OCI-LY1 (cell line): Measurements from ENCODE around the gene SSH2.

ENCODE experiments used
- H2AFZ ChIP-seq: fragments of 200-600 bp; sonication (generic), shearing (Covaris generic); 2 replicates; pipeline ENCODE4 v1.6.0; 2014; ENCODE audit warnings: antibody characterized with exemption, mild to moderate bottlenecking, low read length
- H3F3A ChIP-seq: fragments of 200-600 bp; sonication (generic), shearing (Covaris generic); 2 replicates; pipeline ENCODE4 v1.6.0; 2014; ENCODE audit warnings: mild to moderate bottlenecking, antibody characterized with exemption, low read length, moderate library complexity; ENCODE audit not compliant: insufficient read depth
- H3K27ac ChIP-seq: fragments of 200-600 bp; sonication (generic); 2 replicates; pipeline ENCODE4 v1.5.1; 2014; ENCODE audit warnings: low read length, mixed run types, mild to moderate bottlenecking, low read depth; ENCODE audit not compliant: poor library complexity, severe bottlenecking
- H3K27me3 ChIP-seq: fragments of 200-600 bp; sonication (generic); 2 replicates; pipeline ENCODE4 v1.6.0; 2014; ENCODE audit warnings: antibody characterized with exemption, mild to moderate bottlenecking, low read length, moderate library complexity; ENCODE audit not compliant: insufficient read depth
- H3K36me3 ChIP-seq: fragments of 200-600 bp; sonication (generic); 2 replicates; pipeline ENCODE4 v1.6.1; 2014; ENCODE audit warnings: mild to moderate bottlenecking, antibody characterized with exemption, low read length, moderate library complexity, mixed read lengths; ENCODE audit not compliant: insufficient read depth
- H3K4me1 ChIP-seq: fragments of 200-600 bp; sonication (generic); 2 replicates; pipeline ENCODE4 v1.5.1; 2014; ENCODE audit warnings: mild to moderate bottlenecking, low read length, moderate library complexity; ENCODE audit not compliant: insufficient read depth, severe bottlenecking
- H3K4me2 ChIP-seq: fragments of 200-600 bp; sonication (generic), shearing (Covaris generic); 2 replicates; pipeline ENCODE4 v1.6.1; 2014; ENCODE audit warnings: low read length
- H3K4me3 ChIP-seq: fragments of 200-600 bp; sonication (generic); 2 replicates; pipeline ENCODE4 v1.5.1; 2014; ENCODE audit warnings: low read length, low read depth, mild to moderate bottlenecking, mixed read lengths; ENCODE audit not compliant: poor library complexity, severe bottlenecking
- H3K79me2 ChIP-seq: fragments of 200-600 bp; shearing (Covaris generic); 2 replicates; pipeline ENCODE4 v1.6.1; 2016; ENCODE audit warnings: mixed run types, low read length, mixed read lengths; ENCODE audit not compliant: insufficient read depth
- H3K9ac ChIP-seq: fragments of 200-600 bp; sonication (generic), shearing (Covaris generic); 2 replicates; pipeline ENCODE4 v1.6.1; 2014; ENCODE audit warnings: mild to moderate bottlenecking, low read length, mixed read lengths
- H3K9me2 ChIP-seq: fragments of 200-600 bp; sonication (generic), shearing (Covaris generic); 2 replicates; pipeline ENCODE4 v1.6.1; 2014; ENCODE audit warnings: low read depth, mild to moderate bottlenecking, low read length, mixed read lengths
- H3K9me3 ChIP-seq: fragments of 200-600 bp; shearing (Covaris generic); 2 replicates; pipeline ENCODE4 v1.6.1; 2014; ENCODE audit warnings: low read length, mixed read lengths
- H4K20me1 ChIP-seq: fragments of 200-600 bp; sonication (generic), shearing (Covaris generic); 2 replicates; pipeline ENCODE4 v1.6.0; 2016; ENCODE audit warnings: mild to moderate bottlenecking, low read length; ENCODE audit not compliant: insufficient read depth
- EZH2 ChIP-seq: fragments of 200-600 bp; sonication (generic), shearing (Covaris generic); IDR thresholded peaks from 2 replicates; pipeline ENCODE4 v1.8.0; 2017; ENCODE audit warnings: borderline replicate concordance, mixed run types, mild to moderate bottlenecking, antibody characterized with exemption, low read length, moderate library complexity, mixed read lengths
- TF ChIP-seq, protein P1 (sequence below): fragments of 200-600 bp; sonication (generic), shearing (Covaris generic); IDR thresholded peaks from 2 replicates; pipeline ENCODE4 v1.5.1; 2017; ENCODE audit warnings: mild to moderate bottlenecking, antibody characterized with exemption, low read length, moderate library complexity, mixed read lengths

Gene SSH2

DNA sequence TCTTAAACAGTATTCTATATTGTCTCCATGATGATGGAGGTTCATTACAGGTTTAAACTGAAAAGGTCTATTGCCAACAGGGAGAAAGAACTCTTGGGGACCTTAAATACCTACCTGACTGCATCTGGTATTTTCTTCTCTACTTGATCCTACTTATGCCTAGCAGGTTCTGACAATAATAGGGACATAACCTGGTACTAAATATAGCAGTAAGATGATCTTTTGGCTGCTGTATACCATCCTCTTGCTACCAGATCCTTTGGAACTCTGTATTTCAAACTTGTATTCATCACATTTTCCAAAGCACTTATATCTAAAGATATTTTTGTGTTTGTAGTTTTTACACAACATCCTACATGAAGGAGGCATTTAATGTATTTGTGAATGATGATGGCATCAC lies 160.8 kb downstream of the SSH2 start:
- Histone ChIP-seq H3K9ac (no peak overlapping the region), H4K20me1 (no peaks in the 10 kb centered on the region), H3F3A (no peaks in the 10 kb centered on the region; the same call in 1 of the 2 replicates), H3K36me3 (peaks cover 6% of the 10 kb centered on the region; the same call in 1 of the 2 replicates), H3K9me3 (no peaks in the 10 kb centered on the region), H3K4me1 (peaks cover 43% of the 10 kb centered on the region), H3K79me2 (no peaks in the 10 kb centered on the region), H3K27ac (no peak overlapping the region), H3K4me2 (no peak overlapping the region), H3K4me3 (no peak overlapping the region), H3K9me2 (no peaks in the 10 kb centered on the region), H3K27me3 (no peaks in the 10 kb centered on the region), H2AFZ (no peak overlapping the region)
- no peak for TF ChIP-seq EZH2
- TF ChIP-seq, protein P1, sequence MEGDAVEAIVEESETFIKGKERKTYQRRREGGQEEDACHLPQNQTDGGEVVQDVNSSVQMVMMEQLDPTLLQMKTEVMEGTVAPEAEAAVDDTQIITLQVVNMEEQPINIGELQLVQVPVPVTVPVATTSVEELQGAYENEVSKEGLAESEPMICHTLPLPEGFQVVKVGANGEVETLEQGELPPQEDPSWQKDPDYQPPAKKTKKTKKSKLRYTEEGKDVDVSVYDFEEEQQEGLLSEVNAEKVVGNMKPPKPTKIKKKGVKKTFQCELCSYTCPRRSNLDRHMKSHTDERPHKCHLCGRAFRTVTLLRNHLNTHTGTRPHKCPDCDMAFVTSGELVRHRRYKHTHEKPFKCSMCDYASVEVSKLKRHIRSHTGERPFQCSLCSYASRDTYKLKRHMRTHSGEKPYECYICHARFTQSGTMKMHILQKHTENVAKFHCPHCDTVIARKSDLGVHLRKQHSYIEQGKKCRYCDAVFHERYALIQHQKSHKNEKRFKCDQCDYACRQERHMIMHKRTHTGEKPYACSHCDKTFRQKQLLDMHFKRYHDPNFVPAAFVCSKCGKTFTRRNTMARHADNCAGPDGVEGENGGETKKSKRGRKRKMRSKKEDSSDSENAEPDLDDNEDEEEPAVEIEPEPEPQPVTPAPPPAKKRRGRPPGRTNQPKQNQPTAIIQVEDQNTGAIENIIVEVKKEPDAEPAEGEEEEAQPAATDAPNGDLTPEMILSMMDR = no peak

DNA sequence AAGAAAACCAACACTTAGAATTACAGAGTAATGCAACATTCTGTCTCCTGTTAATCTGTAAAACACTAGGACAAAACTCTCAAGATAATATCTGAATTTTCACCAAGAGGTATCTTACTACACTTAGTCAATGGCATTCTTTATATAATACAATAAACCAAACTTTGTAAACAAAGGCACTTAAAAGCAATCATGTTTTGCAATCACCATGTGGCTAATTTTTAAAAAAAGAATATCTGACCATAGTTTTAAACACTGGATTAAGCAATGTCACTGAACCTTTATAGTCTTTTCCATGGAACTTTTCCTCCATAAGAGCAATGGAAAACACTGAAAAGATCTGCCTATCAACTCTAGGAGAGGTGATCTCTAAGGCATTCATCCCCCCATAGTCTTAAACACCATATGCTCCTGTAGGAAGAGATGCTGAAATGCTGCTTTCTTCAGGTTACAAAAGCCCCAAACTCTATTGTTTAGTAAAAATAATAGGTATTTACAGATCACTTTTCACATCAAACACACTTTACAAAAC lies 163.2 kb downstream of the SSH2 start:
- Histone ChIP-seq H3K36me3 (no peaks in the 10 kb centered on the region), H2AFZ (no peak overlapping the region), H3K27me3 (no peaks in the 10 kb centered on the region), H3K9me2 (no peaks in the 10 kb centered on the region), H3K27ac (peak overlapping the region; percentile 18), H3K4me3 (no peak overlapping the region), H3K9me3 (no peaks in the 10 kb centered on the region), H3K4me1 (peaks cover 47% of the 10 kb centered on the region), H4K20me1 (no peaks in the 10 kb centered on the region), H3K4me2 (no peak overlapping the region), H3K79me2 (no peaks in the 10 kb centered on the region), H3F3A (0 out of 2 replicates have a peak, but pooled peaks cover 10% of the 10 kb centered on the region), H3K9ac (no peak overlapping the region)
- no peak for TF ChIP-seq EZH2
- TF ChIP-seq, protein P1 = no peak

DNA sequence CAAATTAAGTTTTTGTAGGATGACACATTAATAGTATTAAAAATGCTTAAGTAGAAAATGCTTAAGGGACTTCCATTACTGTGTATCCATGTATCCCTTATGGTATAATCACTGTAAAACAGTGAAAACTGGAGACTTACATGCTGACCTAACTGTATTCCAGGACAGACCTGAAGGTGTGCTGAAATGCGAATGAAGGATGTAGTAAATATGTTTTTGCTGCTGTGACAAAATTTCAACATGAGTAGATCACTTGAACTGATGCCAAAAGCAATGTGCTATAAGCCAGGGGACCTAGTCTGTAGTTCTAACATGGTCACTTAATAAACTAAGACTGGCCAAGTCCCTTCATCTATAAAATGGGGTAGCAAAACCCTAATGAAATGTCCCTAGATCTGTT lies 165.3 kb downstream of the SSH2 start:
- no peak overlapping the region for H3K9ac ChIP-seq
- H3K27ac ChIP-seq = peak overlapping the region; percentile 49
- peaks cover 49% of the 10 kb centered on the region for H3K4me1 ChIP-seq
- H4K20me1 ChIP-seq = no peaks in the 10 kb centered on the region
- H3F3A ChIP-seq = 0 out of 2 replicates have a peak, but pooled peaks cover 10% of the 10 kb centered on the region
- no peak overlapping the region for H2AFZ ChIP-seq
- peaks cover 11% of the 10 kb centered on the region for H3K79me2 ChIP-seq
- H3K9me3 ChIP-seq = no peaks in the 10 kb centered on the region
- H3K27me3 ChIP-seq = no peaks in the 10 kb centered on the region
- TF ChIP-seq, protein P1 = no peak
- TF ChIP-seq EZH2 = no peak
- no peak overlapping the region for H3K4me3 ChIP-seq
- no peaks in the 10 kb centered on the region for H3K9me2 ChIP-seq
- no peak overlapping the region for H3K4me2 ChIP-seq
- H3K36me3 ChIP-seq = no peaks in the 10 kb centered on the region; the same call in 1 of the 2 replicates
